ENCODE measurements around the gene PHF21B. TPM values are rescaled to one million over a fixed set of nuclear protein-coding genes. Genes with fewer than 3 reads are reported as not detected.

PHF21B gene
- total RNA-seq, 1 donor from 2014 or later = 113 TPM

DNA sequence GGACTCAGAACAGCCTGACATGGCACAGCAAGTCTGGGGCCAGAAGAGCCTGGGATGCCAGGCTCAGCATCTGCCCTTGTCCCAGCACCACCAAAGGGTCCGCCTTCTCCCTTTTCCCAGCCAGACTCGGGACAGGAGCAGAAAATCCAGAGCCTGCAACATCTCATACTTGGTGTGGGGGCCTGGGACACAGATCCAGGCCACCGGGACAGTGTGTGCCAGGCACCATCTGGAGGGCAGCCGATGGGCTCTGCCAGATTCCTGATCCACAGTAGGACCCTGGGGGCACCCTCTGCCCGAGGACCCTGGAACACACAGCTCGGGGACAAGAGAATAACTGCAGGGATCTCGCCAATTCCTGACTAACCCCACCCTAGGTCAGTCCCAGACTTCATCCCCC, 67.7 kb downstream of the PHF21B start:
- no peak for DNase-seq
- TF ChIP-seq, protein P1, sequence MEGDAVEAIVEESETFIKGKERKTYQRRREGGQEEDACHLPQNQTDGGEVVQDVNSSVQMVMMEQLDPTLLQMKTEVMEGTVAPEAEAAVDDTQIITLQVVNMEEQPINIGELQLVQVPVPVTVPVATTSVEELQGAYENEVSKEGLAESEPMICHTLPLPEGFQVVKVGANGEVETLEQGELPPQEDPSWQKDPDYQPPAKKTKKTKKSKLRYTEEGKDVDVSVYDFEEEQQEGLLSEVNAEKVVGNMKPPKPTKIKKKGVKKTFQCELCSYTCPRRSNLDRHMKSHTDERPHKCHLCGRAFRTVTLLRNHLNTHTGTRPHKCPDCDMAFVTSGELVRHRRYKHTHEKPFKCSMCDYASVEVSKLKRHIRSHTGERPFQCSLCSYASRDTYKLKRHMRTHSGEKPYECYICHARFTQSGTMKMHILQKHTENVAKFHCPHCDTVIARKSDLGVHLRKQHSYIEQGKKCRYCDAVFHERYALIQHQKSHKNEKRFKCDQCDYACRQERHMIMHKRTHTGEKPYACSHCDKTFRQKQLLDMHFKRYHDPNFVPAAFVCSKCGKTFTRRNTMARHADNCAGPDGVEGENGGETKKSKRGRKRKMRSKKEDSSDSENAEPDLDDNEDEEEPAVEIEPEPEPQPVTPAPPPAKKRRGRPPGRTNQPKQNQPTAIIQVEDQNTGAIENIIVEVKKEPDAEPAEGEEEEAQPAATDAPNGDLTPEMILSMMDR (IDR thresholded peaks at IDR 0.05; ENCODE audit: partially characterized antibody, unreplicated experiment) = no peak
- Mint-ChIP-seq H3K4me3 (ENCODE audit: unreplicated experiment) (no peak overlapping the region), H3K27ac (ENCODE audit: unreplicated experiment) (no peak overlapping the region), H3K27me3 (ENCODE audit: unreplicated experiment) (peaks cover 9% of the 10 kb centered on the region), H3K4me1 (ENCODE audit: low read depth, unreplicated experiment) (peaks cover 19% of the 10 kb centered on the region), H3K36me3 (ENCODE audit: unreplicated experiment) (no peaks in the 10 kb centered on the region), H3K9me3 (ENCODE audit: unreplicated experiment) (peaks cover 1% of the 10 kb centered on the region)

GRCh38 chr22:44941207-44941606, 68.6 kb downstream of the PHF21B start:
- TF ChIP-seq, protein P1 (IDR thresholded peaks at IDR 0.05; ENCODE audit: partially characterized antibody, unreplicated experiment) = no peak
- no peak for DNase-seq
- H3K9me3 Mint-ChIP-seq (ENCODE audit: unreplicated experiment) = peaks cover 2% of the 10 kb centered on the region
- H3K27ac Mint-ChIP-seq (ENCODE audit: unreplicated experiment) = no peak overlapping the region
- H3K27me3 Mint-ChIP-seq (ENCODE audit: unreplicated experiment) = peaks cover 11% of the 10 kb centered on the region
- H3K4me1 Mint-ChIP-seq (ENCODE audit: low read depth, unreplicated experiment) = peaks cover 19% of the 10 kb centered on the region
- H3K36me3 Mint-ChIP-seq (ENCODE audit: unreplicated experiment) = no peaks in the 10 kb centered on the region
- no peak overlapping the region for H3K4me3 Mint-ChIP-seq (ENCODE audit: unreplicated experiment)

DNA sequence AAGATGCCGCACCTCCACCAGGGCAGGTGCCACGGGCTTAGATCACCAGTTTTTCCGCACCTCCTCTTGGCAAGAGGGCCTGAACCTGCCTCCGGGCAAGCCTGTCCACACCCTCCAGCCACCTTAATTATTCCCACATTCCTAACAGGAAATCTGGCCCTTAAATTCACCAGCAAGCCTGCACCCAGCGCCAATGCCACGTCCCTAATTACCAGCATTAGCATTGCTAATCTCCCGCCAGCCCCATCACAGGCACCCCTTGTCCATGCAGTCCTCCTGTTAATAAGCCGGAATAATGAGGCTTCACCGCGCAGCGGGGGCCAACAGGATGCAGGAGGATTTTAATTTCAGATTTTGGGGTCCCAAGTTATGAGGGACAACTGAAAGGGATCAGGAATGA, 69.7 kb downstream of the PHF21B start:
- TF ChIP-seq, protein P1 (IDR thresholded peaks at IDR 0.05; ENCODE audit: partially characterized antibody, unreplicated experiment) = no peak
- no peak for DNase-seq
- no peak overlapping the region for H3K27ac Mint-ChIP-seq (ENCODE audit: unreplicated experiment)
- no peaks in the 10 kb centered on the region for H3K36me3 Mint-ChIP-seq (ENCODE audit: unreplicated experiment)
- H3K27me3 Mint-ChIP-seq (ENCODE audit: unreplicated experiment) = peaks cover 13% of the 10 kb centered on the region
- H3K4me3 Mint-ChIP-seq (ENCODE audit: unreplicated experiment) = peak overlapping the region; percentile 20
- H3K9me3 Mint-ChIP-seq (ENCODE audit: unreplicated experiment) = peaks cover 2% of the 10 kb centered on the region
- peaks cover 19% of the 10 kb centered on the region for H3K4me1 Mint-ChIP-seq (ENCODE audit: low read depth, unreplicated experiment)

GRCh38 chr22:44939451-44939850, 70.4 kb downstream of the PHF21B start:
- Mint-ChIP-seq H3K4me1 (ENCODE audit: low read depth, unreplicated experiment) (peaks cover 19% of the 10 kb centered on the region), H3K27ac (ENCODE audit: unreplicated experiment) (no peak overlapping the region), H3K9me3 (ENCODE audit: unreplicated experiment) (peaks cover 2% of the 10 kb centered on the region), H3K36me3 (ENCODE audit: unreplicated experiment) (no peaks in the 10 kb centered on the region), H3K4me3 (ENCODE audit: unreplicated experiment) (no peak overlapping the region), H3K27me3 (ENCODE audit: unreplicated experiment) (peaks cover 14% of the 10 kb centered on the region)
- TF ChIP-seq, protein P1 (IDR thresholded peaks at IDR 0.05; ENCODE audit: partially characterized antibody, unreplicated experiment) = no peak
- peak; percentile 11 for DNase-seq

GRCh38 chr22:44938886-44939285, 70.9 kb downstream of the PHF21B start:
- Mint-ChIP-seq H3K27ac (ENCODE audit: unreplicated experiment) (no peak overlapping the region), H3K27me3 (ENCODE audit: unreplicated experiment) (peaks cover 16% of the 10 kb centered on the region), H3K4me1 (ENCODE audit: low read depth, unreplicated experiment) (peaks cover 19% of the 10 kb centered on the region)

More at GRCh38 chr22:44938886-44939285, 70.9 kb downstream of the PHF21B start:
- Mint-ChIP-seq H3K4me3 (ENCODE audit: unreplicated experiment) (no peak overlapping the region), H3K9me3 (ENCODE audit: unreplicated experiment) (peaks cover 2% of the 10 kb centered on the region), H3K36me3 (ENCODE audit: unreplicated experiment) (no peaks in the 10 kb centered on the region)
- DNase-seq = peak; percentile 45
- TF ChIP-seq, protein P1 (IDR thresholded peaks at IDR 0.05; ENCODE audit: partially characterized antibody, unreplicated experiment) = no peak

All from glutamatergic neuron (in vitro differentiated cells).